HFF-Myc (cell line): ENCODE results near the gene TCEA3.

Experiments used
- DNase-seq: peaks from one replicate; pipeline ENCODE4 v3.0.0-alpha.2; 2011; ENCODE audit warnings: low read depth; ENCODE audit errors: extremely low read depth
- H3K4me3 ChIP-seq: replicated peaks from 2 replicates; pipeline ENCODE4 v1.5.1; 2011; ENCODE audit warnings: low read depth, mild to moderate bottlenecking, control low read depth, low read length
- TF ChIP-seq, protein P1 (sequence below): IDR thresholded peaks from 2 replicates; pipeline ENCODE4 v1.5.1; 2012; ENCODE audit warnings: mild to moderate bottlenecking, low read depth, low read length, control low read depth; ENCODE audit errors: missing control alignments

The TCEA3 gene

DNA sequence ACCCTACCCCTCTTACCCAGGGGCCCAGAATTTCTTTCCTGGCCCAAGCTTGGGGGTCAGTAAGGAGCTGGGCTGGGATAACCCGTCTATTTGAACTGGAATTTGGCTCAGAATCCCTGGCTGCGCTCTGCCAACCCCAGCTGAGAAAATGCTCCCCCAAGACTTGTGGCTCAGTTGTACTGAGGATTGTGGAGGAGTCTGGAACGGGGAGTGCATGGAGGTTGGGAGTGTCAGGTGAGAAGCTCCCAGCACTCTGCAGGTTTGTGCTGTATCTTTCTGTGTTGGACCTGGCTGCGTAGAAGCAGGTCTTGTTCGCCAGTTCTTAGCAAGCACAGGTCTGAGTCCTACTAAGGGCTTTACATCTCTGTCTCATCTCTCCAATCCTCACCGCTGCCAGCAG, 1.6 kb downstream of the TCEA3 start:
- TF ChIP-seq, protein P1, sequence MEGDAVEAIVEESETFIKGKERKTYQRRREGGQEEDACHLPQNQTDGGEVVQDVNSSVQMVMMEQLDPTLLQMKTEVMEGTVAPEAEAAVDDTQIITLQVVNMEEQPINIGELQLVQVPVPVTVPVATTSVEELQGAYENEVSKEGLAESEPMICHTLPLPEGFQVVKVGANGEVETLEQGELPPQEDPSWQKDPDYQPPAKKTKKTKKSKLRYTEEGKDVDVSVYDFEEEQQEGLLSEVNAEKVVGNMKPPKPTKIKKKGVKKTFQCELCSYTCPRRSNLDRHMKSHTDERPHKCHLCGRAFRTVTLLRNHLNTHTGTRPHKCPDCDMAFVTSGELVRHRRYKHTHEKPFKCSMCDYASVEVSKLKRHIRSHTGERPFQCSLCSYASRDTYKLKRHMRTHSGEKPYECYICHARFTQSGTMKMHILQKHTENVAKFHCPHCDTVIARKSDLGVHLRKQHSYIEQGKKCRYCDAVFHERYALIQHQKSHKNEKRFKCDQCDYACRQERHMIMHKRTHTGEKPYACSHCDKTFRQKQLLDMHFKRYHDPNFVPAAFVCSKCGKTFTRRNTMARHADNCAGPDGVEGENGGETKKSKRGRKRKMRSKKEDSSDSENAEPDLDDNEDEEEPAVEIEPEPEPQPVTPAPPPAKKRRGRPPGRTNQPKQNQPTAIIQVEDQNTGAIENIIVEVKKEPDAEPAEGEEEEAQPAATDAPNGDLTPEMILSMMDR, result no peak
- DNase-seq, result no peak
- H3K4me3 ChIP-seq, result no peak overlapping the region

DNA sequence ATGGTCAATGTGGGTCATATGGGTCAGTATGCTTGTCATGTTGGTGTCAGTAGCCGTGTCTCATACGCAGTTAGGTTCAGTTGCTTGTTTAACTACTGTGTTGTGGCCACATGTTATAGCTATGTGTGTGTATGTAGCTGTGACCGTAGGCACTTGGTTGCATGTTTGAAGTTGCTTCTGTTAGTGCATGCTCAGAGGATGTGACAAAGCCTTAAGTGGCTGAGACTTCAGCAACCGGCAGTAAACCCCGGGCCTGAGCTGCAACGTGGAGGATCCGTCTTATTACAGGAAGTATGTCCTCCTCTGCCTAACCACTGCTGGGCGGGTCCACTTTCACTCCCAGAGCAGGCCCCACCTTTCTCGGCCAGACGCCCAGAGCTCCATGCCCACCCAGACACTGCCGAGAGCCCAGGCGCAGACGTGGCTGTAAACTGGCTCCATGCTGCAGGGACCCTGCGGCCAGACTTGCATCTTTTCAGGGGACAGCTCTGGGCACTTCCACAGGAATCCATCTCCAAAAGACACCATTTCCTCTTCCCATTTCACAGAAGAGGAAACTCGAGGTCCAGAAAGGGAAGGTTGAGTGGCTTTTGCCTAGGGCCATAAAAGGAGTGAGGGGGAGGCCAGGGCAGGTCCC, 2.2 kb downstream of the TCEA3 start:
- TF ChIP-seq, protein P1, result no peak
- no peak overlapping the region for H3K4me3 ChIP-seq
- peak; percentile 70 for DNase-seq

DNA sequence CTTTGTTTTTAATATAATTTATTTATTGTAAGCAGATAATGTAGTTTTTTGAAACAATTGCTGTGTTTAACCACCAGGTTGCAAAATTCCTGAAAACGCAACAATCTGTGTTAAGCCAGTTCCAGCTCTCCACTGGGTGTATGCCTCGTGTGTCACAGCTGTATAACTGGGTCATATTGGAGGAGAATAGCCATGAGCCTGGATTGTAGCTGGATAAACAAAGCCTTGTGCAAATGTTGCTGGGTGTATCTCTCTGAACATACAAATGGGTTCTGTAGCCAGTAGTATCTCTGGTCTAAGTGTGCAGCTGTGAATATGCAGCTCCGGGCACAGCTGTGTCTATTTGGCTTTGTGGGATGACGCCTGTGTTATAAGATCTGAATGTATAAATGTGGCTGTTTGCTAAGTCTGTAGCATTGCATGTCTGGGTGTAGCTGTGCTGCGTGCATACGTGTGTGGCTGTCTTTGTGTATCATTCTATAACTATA, 2.8 kb downstream of the TCEA3 start:
- no peak overlapping the region for H3K4me3 ChIP-seq
- peak; percentile 77 for DNase-seq
- TF ChIP-seq, protein P1, result no peak

DNA sequence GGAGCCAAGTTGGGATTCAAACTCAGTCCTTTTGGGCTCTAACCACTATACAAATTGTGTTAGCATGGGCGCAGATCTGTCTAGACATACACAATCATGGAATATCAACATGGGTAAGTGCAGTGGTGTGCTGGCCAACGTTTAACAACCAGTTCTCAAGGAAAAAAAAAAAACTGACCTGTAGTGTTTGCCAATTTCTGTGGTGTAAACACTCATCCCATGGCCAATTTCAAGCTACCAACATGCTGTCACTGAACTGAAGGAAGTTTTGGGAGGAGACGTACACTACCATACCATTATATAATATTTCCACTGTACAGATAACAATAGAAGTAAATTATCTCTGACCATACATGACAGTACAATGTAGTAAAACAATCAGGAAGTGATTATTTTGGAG, 3.2 kb downstream of the TCEA3 start:
- no peak for DNase-seq

DNA sequence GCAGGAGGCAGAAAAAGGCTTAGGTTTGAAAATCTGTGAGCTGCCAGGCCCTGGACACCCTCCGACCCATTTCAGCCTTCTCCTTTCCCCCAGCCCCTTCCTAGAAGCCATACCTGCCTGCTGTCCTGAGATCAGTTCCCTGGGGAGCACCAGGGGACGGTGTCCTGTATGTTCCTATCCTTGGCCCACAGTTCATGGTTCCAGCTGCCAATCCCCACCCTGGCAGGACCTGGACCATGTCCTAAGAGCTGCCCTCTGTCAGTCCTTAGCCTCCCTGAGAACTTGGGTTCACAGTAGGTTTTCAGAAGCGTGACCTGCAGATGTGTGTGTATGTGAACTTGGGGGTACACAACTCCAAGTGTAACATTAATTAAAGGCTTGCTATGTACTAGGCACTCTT, 3.8 kb downstream of the TCEA3 start:
- TF ChIP-seq, protein P1, result no peak
- DNase-seq, result no peak
- H3K4me3 ChIP-seq, result no peak overlapping the region

More for the DNA sequence above, 3.2 kb downstream of the TCEA3 start:
- TF ChIP-seq, protein P1, result no peak
- no peak overlapping the region for H3K4me3 ChIP-seq

DNA sequence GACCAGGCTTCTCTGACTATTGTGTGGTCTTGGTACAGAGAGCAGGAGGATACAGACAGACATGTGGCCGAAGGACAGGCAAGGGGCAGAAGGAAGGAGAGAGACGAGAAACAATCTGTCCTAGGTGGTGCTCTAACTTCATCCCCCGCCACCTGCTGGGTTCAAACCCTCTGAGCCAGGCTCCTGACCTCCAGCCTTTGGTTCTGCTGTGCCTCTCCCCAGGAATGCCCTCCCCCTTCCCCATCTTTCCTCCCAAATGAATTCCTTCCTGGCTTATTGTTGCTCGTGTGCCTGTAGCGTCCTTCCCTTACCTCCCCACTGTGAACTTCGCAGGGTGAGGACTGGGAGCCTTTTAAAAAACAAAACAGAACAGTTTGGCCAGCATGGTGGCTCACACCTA, 5.4 kb downstream of the TCEA3 start:
- DNase-seq, result no peak
- H3K4me3 ChIP-seq, result no peak overlapping the region
- TF ChIP-seq, protein P1, result no peak

DNA sequence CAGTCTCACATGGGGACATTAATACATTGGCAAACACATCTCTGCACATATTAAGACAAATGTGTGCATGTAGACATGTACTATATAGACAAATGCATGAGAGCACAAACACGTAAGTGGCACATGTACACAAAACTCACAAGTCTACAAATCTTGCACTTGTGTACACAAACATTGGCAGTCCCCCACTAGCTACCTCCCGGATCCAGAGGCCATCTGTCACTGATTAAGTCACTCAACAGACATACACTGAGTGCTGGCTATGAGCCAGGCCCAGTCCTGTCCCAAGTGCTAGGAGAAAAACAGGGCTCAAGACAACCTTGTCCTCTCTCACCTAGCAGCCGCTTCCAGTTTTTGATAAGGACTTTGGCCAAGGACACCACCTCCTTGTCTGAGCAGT, 7.0 kb downstream of the TCEA3 start:
- DNase-seq, result peak; percentile 46
- H3K4me3 ChIP-seq, result no peak overlapping the region
- TF ChIP-seq, protein P1, result no peak
